NCI-H1417 treated with DMSO at 0.1 percent for 48 hours (cell line): Measurements from ENCODE around the gene SEMA6C.
"Not testable (repeated sequence)": the region's sequence is repeated elsewhere in the genome, so short reads cannot be mapped to it uniquely, and the experiment has no call there.

Experiments
- DNase-seq: peaks from one replicate; lab custom pipeline; 2025; lab: John Stamatoyannopoulos, UW

SEMA6C gene

GRCh38 chr1:151146412-151147131, at the start of gene SEMA6C:
TSS of gene SEMA6C (minus strand) at chr1:151146631. CDS start at chr1:151142621, 4,010 bp downstream.
- peak; percentile 60 for DNase-seq

GRCh38 chr1:151194894-151195594, 48.6 kb upstream of the SEMA6C start:
- not testable (repeated sequence) for DNase-seq

GRCh38 chr1:151193856-151194255, 47.4 kb upstream of the SEMA6C start:
- no peak for DNase-seq

GRCh38 chr1:151193304-151193703, 46.9 kb upstream of the SEMA6C start:
- no peak for DNase-seq

GRCh38 chr1:151192047-151192446, 45.6 kb upstream of the SEMA6C start:
- no peak for DNase-seq

- DNase-seq, result peak; percentile 76
Observed at GRCh38 chr1:151189637-151190445, 43.4 kb upstream of the SEMA6C start, which contains the start of gene VPS72. TSS of gene VPS72 (minus strand) at chr1:151190197. CDS start at chr1:151190121, 76 bp downstream.

- not testable (repeated sequence) for DNase-seq
Observed at GRCh38 chr1:151188667-151189066, 42.2 kb upstream of the SEMA6C start.

GRCh38 chr1:151187205-151187604, 40.8 kb upstream of the SEMA6C start:
- DNase-seq, result no peak

GRCh38 chr1:151184211-151184610, 37.8 kb upstream of the SEMA6C start:
- DNase-seq, result no peak

GRCh38 chr1:151176514-151177045, 30.1 kb upstream of the SEMA6C start:
- no peak for DNase-seq

GRCh38 chr1:151175863-151176262, 29.4 kb upstream of the SEMA6C start, which contains the start of gene TMOD4:
TSS of gene TMOD4 (minus strand) at chr1:151175981. CDS start at chr1:151174875, 1,106 bp downstream.
- no peak for DNase-seq

- DNase-seq, result no peak
Observed at GRCh38 chr1:151175041-151175741, 28.8 kb upstream of the SEMA6C start.

- DNase-seq, result no peak
Observed at GRCh38 chr1:151171190-151171589, 24.8 kb upstream of the SEMA6C start.

- DNase-seq, result no peak
Observed at GRCh38 chr1:151167116-151167515, 20.7 kb upstream of the SEMA6C start.

- DNase-seq, result no peak
Observed at GRCh38 chr1:151166505-151166956, 20.1 kb upstream of the SEMA6C start.

- peak; percentile 86 for DNase-seq
Observed at GRCh38 chr1:151165738-151166504, 19.5 kb upstream of the SEMA6C start, which contains the start of the genes LYSMD1 and SCNM1. TSS of gene LYSMD1 (minus strand) at chr1:151165902. CDS start at chr1:151165258, 644 bp downstream. TSS of gene SCNM1 (plus strand) at chr1:151166144. CDS start at chr1:151166153, 9 bp downstream.

- DNase-seq, result no peak
Observed at GRCh38 chr1:151165281-151165737, 18.9 kb upstream of the SEMA6C start.

GRCh38 chr1:151164732-151165280, 18.4 kb upstream of the SEMA6C start:
- no peak for DNase-seq

GRCh38 chr1:151159373-151159772, 12.9 kb upstream of the SEMA6C start:
- no peak for DNase-seq

GRCh38 chr1:151158751-151159251, 12.4 kb upstream of the SEMA6C start:
- DNase-seq, result no peak
